ENCODE measurements around the gene ARFGEF2. TPM values are rescaled to one million over a fixed set of nuclear protein-coding genes. Genes with fewer than 3 reads are reported as not detected.

The ARFGEF2 gene
- total RNA-seq, 1 experiment from 2014 or later: 22.2 TPM

GRCh38 chr20:49054056-49054643, 132.6 kb downstream of the ARFGEF2 start (continued):
- TF ChIP-seq SRF (IDR thresholded peaks at IDR 0.05; ENCODE audit: low read depth) (no peak), ZFX (IDR thresholded peaks at IDR 0.05) (no peak), REST (IDR thresholded peaks at IDR 0.05; ENCODE audit: low read depth) (no peak), EZH2phosphoT487 (IDR thresholded peaks at IDR 0.05; ENCODE audit: borderline replicate concordance) (no peak), FOSL1 (IDR thresholded peaks at IDR 0.05; ENCODE audit: low read depth) (no peak)

GRCh38 chr20:49063279-49063678, 141.8 kb downstream of the ARFGEF2 start:
- H3K27ac ChIP-seq (ENCODE audit: low read depth, low read length): no peak overlapping the region
- H2AFZ ChIP-seq (ENCODE audit: low read depth, low read length, poor library complexity, severe bottlenecking): no peak overlapping the region
- H3K4me3 ChIP-seq (replicated peaks in 1 of 2; ENCODE audit: low read depth in 1 of 2, low read length in 2 of 2): no peak overlapping the region
- DNase-seq (ENCODE audit: low read depth, low spot score) (no peak), ATAC-seq (no peak)
- H3K79me2 ChIP-seq (ENCODE audit: insufficient read depth, low read length): peaks cover 97% of the 10 kb centered on the region
- no TSS peak for BruUV-seq (replicated peaks)
- no peaks in the 10 kb centered on the region for H3K4me1 ChIP-seq (ENCODE audit: control insufficient read depth in 1 of 2, insufficient read depth in 2 of 2, low read length in 2 of 2)
- intact Hi-C loops (cut with micrococcal nuclease): no loop called here
- H3K9ac ChIP-seq (ENCODE audit: low read length): no peak overlapping the region
- TF ChIP-seq YY1 (IDR thresholded peaks at IDR 0.05; ENCODE audit: extremely low read depth, insufficient replicate concordance, low read depth, low read length) (no peak), ZNF274 (IDR thresholded peaks at IDR 0.05; ENCODE audit: low read depth, low read length) (no peak), EZH2phosphoT487 (IDR thresholded peaks at IDR 0.05; ENCODE audit: borderline replicate concordance) (no peak), FOSL1 (IDR thresholded peaks at IDR 0.05; ENCODE audit: low read depth) (no peak), ZFX (IDR thresholded peaks at IDR 0.05) (no peak), CBX3 (IDR thresholded peaks at IDR 0.05; ENCODE audit: low read depth) (no peak), SIN3A (IDR thresholded peaks at IDR 0.05; ENCODE audit: low read depth) (no peak), RAD21 (IDR thresholded peaks at IDR 0.05; ENCODE audit: low read depth) (no peak), SP1 (IDR thresholded peaks at IDR 0.05; ENCODE audit: low read depth) (no peak)
- POLR2A ChIA-PET: no interaction called here
- H3K36me3 ChIP-seq (ENCODE audit: control insufficient read depth in 1 of 2, insufficient read depth in 2 of 2, low read length in 2 of 2): peaks cover 55 to 59% of the 10 kb centered on the region in 2 experiments
- H3K27me3 ChIP-seq (ENCODE audit: insufficient read depth, low read length): no peaks in the 10 kb centered on the region
- RAD21 ChIA-PET (ENCODE audit: low non-redundant PET in 1 of 2, low total read pairs in 2 of 2, uncharacterized antibody in 2 of 2, unreplicated experiment in 2 of 2): no interaction called here
- no peaks in the 10 kb centered on the region for H3K9me3 ChIP-seq (ENCODE audit: control insufficient read depth in 1 of 2, insufficient read depth in 1 of 2, low read depth in 1 of 2, low read length in 2 of 2)
- CTCF ChIA-PET: interaction anchor here (1.4 kb wide), 1 partner anchor 9 kb away, joined by 4 read pairs; no protein-coding TSS in a partner anchor
- H4K20me1 ChIP-seq (ENCODE audit: insufficient read depth): peaks cover 29% of the 10 kb centered on the region
- no peaks in the 10 kb centered on the region for H3K9me2 ChIP-seq (ENCODE audit: insufficient read depth)
- no peak overlapping the region for H3K4me2 ChIP-seq (ENCODE audit: low read length)
